NT2/D1 (cell line): ENCODE measurements around the gene ENTPD1.

Experiments used
- YY1 ChIP-seq: IDR thresholded peaks from 2 replicates; pipeline ENCODE4 v1.6.1; 2011; ENCODE audit not compliant: insufficient read length, insufficient read depth
- ZNF274 ChIP-seq: IDR thresholded peaks from 2 replicates; pipeline ENCODE4 v1.6.1; 2011; ENCODE audit warnings: mild to moderate bottlenecking, low read depth, low read length

DNA sequence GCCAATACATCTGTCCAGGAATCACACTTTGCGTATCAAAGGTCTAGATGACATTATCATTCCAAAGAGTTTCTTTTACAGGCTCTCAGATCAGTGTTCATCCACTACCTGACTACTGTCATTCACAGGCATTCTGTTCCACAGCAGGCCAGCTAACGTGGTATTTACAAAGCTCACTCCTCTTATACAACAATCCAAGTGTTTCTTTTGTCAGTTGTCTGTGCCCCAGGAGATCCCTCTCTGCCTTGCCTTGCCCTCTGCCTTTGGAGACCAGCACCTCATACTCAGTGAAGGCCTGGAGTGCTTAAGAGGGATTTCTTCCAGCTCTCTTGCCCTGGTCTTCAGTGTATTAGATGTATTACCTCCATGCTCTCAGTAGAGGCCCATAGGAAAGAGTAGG is 117.2 kb downstream of the ENTPD1 start:
- TF ChIP-seq ZNF274 (no peak), YY1 (no peak)
